Kidney epithelial cell (primary cell): ENCODE measurements around the gene ERI3. TPM values are rescaled to one million over a fixed set of nuclear protein-coding genes. Genes with fewer than 3 reads are reported as not detected.

Experiments
- DNase-seq: peaks from one replicate; pipeline ENCODE4 v3.0.0-alpha.2; 2010; ENCODE audit warnings: low read depth
- H3K27me3 ChIP-seq: 2 replicates; pipeline ENCODE4 v1.6.0; 2011; ENCODE audit warnings: low read length; ENCODE audit not compliant: control insufficient read depth, insufficient read depth
- H3K36me3 ChIP-seq: 2 replicates; pipeline ENCODE4 v1.5.1; 2011; ENCODE audit warnings: low read length; ENCODE audit not compliant: control insufficient read depth, insufficient read depth
- H3K4me3 ChIP-seq: 2 replicates; pipeline ENCODE4 v1.5.1; 2011; ENCODE audit warnings: low read depth, mild to moderate bottlenecking, control low read depth, low read length
- CTCF ChIP-seq: IDR thresholded peaks from 2 replicates; pipeline ENCODE4 v1.5.1; 2011; ENCODE audit warnings: mild to moderate bottlenecking, moderate library complexity, low read length, control low read depth, inconsistent platforms; ENCODE audit not compliant: insufficient read depth, poor library complexity, severe bottlenecking
- total RNA-seq: library from RNA; depleted of rRNA; stranded (reverse); fragments of >200 nt; gene quantifications from 2 replicates; pipeline ENCODE4 v1.2.3, GENCODE V29; 2015

Gene ERI3
- total RNA-seq, 1 donor from 2014 or later: 64.8 TPM

GRCh38 chr1:44327679-44328491 lies 27.2 kb downstream of the ERI3 start:
- Histone ChIP-seq H3K4me3 (no peak overlapping the region), H3K36me3 (no peaks in the 10 kb centered on the region), H3K27me3 (no peaks in the 10 kb centered on the region)
- TF ChIP-seq CTCF: no peak
- DNase-seq: peak; percentile 99

- Histone ChIP-seq H3K4me3 (no peak overlapping the region), H3K27me3 (no peaks in the 10 kb centered on the region), H3K36me3 (no peaks in the 10 kb centered on the region)
- no peak for TF ChIP-seq CTCF
- no peak for DNase-seq
Measured at GRCh38 chr1:44326821-44327465, 28.1 kb downstream of the ERI3 start.

- no peaks in the 10 kb centered on the region for H3K27me3 ChIP-seq
- H3K4me3 ChIP-seq: no peak overlapping the region
- H3K36me3 ChIP-seq: no peaks in the 10 kb centered on the region
- no peak for TF ChIP-seq CTCF
- DNase-seq: no peak
Measured at GRCh38 chr1:44326024-44326701, 28.9 kb downstream of the ERI3 start.

DNA sequence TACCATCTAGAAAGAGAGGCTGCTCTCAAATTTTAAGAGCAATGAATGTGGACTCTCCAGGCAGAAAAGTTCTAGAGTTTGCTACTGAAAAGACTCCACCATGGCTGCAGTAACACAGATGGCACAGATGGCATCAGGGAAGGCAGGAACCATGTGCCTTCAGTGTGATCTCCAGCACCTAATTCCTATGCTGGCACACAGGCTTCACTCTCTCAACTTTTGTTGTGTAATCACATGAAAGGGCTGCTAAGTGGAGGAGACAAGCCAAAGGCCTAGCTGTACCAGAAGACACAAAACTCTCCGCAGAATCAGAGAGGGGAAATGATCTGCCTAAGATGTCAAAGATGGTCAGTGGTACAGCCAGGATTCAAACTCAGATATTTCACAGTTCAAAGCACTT lies 31.1 kb downstream of the ERI3 start:
- H3K36me3 ChIP-seq: no peaks in the 10 kb centered on the region
- no peaks in the 10 kb centered on the region for H3K27me3 ChIP-seq
- no peak for DNase-seq
- H3K4me3 ChIP-seq: no peak overlapping the region
- TF ChIP-seq CTCF: no peak

GRCh38 chr1:44322367-44322766 lies 32.7 kb downstream of the ERI3 start:
- H3K4me3 ChIP-seq: no peak overlapping the region
- DNase-seq: no peak
- no peaks in the 10 kb centered on the region for H3K27me3 ChIP-seq
- no peak for TF ChIP-seq CTCF
- no peaks in the 10 kb centered on the region for H3K36me3 ChIP-seq
